Hindlimb muscle (tissue), 1 donor: ENCODE results near the gene PAPSS2. TPM values are rescaled to one million over a fixed set of nuclear protein-coding genes. Genes with fewer than 3 reads are reported as not detected.
"Not testable (repeated sequence)": the region's sequence is repeated elsewhere in the genome, so short reads cannot be mapped to it uniquely, and the experiment has no call there.

Experiments used
- DNase-seq: peaks from one replicate; pipeline ENCODE4 v3.0.0-alpha.2; 2013
- polyA plus RNA-seq: library from polyadenylated mRNA; unstranded; fragments of 120-200 nt; gene quantifications from one replicate; pipeline ENCODE4 v1.2.1, GENCODE V29; 2013; ENCODE audit not compliant: insufficient read length

The PAPSS2 gene
- 8.7 TPM for polyA plus RNA-seq

DNA sequence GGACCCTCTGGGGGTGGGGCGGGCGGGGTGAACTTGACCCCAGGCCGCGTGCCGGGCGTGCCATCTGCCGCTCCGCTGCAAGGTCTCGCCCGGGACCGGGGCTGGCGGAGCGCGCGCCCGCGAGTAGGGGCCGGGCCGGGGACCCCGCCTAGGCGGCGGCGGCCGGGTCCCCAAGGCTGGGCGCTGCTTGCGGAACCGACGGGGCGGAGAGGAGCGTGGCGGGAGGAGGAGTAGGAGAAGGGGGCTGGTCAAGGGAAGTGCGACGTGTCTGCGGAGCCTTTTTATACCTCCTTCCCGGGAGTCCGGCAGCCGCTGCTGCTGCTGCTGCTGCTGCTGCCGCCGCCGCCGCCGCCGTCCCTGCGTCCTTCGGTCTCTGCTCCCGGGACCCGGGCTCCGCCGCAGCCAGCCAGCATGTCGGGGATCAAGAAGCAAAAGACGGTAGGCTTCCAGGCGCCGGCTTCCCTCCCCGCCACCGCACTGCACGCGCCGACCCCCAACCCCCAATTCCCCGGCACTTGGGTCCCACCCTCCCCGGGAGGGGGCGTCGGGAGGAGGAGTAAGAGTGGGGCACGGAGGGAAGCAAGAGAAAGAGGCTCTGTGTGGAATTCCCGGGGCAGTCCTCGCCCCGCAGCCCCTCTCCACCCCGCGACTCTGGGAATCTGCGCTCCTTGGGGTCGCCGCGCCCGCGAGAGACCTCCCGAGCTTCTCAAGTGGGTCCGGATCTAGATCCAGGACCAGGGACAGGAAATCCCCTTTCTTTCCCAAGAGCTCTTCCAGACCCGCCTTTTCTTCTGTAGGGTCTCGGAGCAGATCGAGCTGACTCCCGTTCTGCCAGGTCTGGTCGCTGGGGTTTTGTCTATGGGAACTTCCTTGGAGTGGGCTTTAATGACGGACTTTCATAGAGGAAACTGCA is at the start of gene PAPSS2:
Gene PAPSS2 (plus strand): TSS at position 308 of the 913 bp plus-strand sequence. CDS start 104 bp downstream, at position 412.
- DNase-seq = peak; percentile 59

DNA sequence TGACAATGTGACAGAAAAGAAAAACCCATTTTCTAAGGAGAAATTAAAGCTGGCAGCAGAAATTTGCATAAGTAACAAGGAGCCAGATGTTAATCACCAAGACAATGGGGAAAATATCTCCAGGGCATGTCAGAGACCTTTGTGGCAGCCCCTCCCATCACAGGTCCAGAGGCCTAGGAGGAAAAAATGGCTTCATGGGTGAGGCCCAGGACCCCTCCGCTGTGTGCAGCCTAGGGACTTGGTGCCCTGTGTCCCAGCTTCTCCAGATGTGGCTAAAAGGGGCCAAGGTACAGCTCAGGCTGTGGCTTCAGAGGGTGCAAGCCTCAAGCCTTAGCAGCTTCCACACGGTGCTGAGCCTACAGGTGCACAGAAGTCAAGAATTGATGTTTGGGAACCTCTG is 48.3 kb upstream of the PAPSS2 start:
- not testable (repeated sequence) for DNase-seq

GRCh38 chr10:87612115-87612514 is 47.6 kb upstream of the PAPSS2 start:
- DNase-seq = no peak

DNA sequence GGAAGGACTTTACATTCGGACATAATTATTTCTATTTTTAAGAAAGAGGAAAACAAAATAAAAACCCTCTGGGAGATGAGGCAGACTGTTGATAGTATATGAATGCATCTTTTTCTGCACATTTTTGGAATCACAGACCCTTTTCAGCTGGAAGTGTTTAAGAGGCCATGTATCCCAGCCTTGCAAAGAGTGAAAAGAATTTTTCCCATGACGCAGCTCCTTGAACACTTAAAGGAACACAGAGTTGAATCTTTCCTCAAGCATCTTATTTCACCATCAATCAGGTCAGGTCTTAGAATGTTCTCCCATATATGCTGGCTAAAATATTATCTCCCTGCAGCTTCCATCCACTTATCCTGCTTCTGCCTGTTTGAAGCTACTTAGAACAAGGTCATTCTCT is 45.9 kb upstream of the PAPSS2 start:
- DNase-seq = peak; percentile 77

DNA sequence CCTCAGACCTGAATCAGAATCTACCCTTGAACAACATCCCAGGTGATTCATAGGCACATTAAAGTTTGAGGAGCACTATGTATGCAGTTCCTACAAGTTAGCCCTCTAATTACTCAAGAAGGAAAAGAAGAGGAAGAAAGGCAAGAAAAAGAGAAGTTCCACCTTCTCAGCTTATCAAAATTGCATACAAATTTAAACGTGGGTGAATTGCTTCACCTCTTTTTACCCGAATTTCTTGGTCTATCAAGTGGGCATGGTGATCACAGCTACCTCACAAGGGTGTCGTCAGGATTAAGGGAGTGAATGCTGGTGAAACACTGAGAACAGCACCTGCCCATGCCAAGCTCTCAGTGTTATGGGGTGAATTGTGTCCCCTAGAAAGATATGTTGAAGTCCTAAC is 43.8 kb upstream of the PAPSS2 start:
- DNase-seq = no peak

DNA sequence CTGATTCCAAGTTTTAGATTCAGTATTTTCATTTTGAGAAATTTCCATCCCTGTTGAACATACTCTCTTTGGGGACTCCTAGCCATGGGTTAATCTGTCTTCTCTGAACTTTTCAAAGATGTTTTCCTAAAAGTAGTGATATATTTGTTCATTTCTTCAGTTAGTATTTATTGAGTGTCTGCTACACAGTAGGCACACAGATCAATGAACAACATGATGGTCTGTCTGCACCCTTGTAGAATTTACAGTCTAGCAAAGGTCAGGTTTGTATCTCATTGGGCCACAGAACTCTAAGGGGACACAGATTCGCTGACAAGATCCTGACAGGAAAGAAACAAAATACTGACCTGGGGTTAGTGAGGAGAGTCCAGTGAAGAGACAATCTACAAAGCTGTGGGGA is 42.2 kb upstream of the PAPSS2 start:
- DNase-seq = no peak

DNA sequence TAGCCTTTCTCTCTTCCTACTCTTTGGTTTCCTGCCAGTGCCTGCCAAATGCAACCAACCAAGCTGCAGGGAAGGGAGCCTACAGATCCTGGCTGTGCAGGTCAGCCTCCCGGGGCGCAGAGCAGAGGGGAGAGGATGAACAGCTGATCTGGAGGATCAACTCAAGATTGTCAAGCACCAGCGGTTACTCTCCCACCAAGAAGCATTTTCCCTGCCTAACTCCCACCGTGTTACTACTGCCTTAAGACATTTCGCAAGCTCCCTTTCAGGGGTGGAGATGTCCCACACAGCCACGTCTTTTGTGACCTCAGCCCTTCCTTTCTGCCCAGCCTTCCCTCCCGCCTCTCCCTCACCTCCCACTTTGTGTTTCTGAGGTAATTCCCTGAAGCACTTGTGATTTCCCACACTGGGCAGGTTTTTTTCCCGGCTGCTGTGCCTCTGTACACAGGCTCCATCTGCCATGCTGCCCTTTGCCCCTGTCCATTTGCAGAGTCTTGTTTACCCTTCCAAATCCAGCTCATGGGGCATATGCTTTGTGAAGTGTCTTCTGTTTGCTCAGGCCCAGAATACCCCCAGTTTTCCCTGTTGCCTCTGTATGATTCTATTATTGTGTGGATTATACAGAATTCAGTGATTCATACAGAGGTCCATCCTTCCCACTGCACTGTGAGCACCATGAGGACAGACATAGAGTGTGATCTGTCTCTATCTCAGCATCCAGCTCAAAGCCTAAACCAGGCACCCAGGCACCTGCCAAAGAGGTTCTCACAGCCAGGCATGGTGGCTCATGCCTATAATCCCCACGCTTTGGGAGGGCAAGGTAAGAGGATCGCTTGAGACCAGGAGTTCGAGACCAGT is 40.9 kb upstream of the PAPSS2 start:
- no peak for DNase-seq

DNA sequence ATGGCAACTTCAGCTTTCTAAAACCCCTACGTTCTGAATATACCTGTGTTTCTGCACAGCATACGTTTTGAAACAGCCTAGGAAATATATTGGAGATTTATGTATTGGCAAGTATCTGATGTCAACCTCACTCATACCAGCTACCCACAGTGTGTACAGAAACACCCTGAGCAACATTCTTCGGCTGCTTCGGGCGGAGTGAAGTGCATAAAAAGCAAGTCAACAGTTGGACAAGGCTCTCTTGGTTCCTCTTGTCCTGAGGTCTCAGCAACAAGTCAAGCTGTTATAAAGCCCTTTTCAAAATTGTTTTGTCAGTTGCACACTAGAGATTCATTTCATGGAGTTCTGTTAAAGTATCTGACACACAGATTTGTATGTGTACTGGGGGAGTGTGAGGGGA is 40.0 kb upstream of the PAPSS2 start:
- DNase-seq = no peak

DNA sequence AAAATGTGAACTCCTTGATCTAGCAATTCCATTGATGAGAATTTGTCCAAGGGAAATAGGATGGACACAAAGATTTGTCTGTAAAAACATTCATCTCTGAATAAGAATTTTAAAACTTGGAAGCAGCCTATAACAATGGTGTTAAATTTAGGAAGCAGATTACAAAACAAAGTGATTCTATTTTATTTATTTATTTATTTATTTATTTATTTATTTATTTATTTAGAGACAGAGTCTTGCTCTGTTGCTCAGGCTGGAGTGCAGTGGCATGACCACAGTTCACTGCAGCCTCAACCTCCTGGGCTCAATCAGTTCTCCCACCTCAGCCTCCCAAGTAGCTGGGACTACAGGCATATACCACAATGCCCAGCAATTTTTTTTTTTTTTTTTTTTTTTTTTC is 38.2 kb upstream of the PAPSS2 start:
- DNase-seq = not testable (repeated sequence)

DNA sequence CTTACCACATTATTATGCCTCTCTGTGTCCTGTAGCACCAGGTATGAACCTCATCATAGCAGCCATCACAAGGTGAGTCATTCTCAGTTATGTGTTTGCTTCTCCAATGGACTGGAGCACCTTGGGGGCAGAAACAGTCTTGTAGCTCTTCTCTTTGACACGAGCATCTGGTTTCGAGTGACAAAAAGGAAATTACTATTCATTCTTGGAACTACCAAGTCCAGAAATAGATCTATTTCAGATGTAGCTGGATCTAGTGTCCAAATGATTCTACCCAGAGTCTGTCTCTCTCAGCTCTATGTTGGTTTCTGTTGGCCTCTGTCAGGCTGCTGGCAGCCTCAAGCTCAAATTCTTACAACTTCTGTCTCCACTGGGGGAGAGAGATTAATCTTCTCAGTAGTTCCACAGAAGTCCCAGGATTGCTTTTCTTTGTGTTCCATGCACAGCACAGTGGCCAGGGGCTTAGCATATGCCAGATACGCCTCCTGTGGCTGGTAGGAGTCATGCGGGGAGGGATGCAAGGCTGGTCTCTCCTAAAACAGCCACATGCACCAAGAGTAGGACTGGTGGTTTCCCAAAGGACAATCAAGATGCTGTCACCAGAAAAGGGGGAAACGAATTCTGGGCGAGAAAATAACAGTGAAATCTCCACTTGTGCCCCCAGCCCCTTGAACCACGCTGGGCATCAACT is 37.2 kb upstream of the PAPSS2 start:
- no peak for DNase-seq

DNA sequence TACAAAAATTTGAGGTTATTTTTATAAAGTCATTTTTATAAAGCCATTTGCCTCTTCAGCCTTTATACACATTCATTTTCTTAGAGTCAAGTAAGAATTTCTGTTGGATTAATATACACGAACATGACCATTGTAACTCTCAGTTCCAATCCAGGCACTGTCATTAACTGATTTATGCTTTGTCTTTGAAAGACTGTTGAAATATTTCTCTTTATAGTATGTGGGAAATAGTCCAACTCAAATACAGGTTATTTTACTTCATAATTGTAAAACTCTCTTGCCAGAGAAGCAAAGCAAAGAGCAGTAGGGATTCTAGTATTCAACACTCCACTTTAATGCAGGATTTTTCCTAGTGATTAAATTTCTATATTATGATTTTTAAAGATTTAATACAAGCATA is 36.5 kb upstream of the PAPSS2 start:
- no peak for DNase-seq

- DNase-seq = no peak
Measured at GRCh38 chr10:87625661-87626060, 34.0 kb upstream of the PAPSS2 start.

GRCh38 chr10:87626422-87626892 is 33.2 kb upstream of the PAPSS2 start:
- DNase-seq = no peak

- DNase-seq = no peak
Measured at GRCh38 chr10:87630171-87630570, 29.5 kb upstream of the PAPSS2 start.

GRCh38 chr10:87632454-87632853 is 27.2 kb upstream of the PAPSS2 start:
- DNase-seq = no peak

GRCh38 chr10:87634311-87634710 is 25.4 kb upstream of the PAPSS2 start:
- DNase-seq = no peak

GRCh38 chr10:87635498-87636312 is 24.0 kb upstream of the PAPSS2 start:
- DNase-seq = no peak

GRCh38 chr10:87636313-87636915 is 23.3 kb upstream of the PAPSS2 start:
- DNase-seq = no peak

DNA sequence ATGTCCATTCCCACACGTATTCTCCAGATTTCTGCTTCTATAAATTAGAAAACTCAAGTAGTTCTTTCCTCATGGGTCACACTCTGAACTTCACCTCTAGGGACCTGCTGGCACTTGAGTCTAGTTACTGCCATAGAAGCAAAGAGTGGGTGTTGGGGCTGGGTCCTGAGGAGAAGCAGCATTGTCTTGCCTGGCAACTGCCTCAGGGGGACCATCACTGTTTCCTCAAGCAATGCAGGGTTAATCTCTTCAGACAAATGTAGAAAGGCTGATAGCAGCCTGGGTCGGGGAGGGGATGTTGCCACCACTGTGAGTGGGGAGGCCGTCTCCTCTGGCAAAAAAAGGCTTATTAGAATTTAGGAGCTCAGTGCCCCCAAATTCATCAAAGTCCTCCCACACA is 20.2 kb upstream of the PAPSS2 start:
- DNase-seq = no peak

DNA sequence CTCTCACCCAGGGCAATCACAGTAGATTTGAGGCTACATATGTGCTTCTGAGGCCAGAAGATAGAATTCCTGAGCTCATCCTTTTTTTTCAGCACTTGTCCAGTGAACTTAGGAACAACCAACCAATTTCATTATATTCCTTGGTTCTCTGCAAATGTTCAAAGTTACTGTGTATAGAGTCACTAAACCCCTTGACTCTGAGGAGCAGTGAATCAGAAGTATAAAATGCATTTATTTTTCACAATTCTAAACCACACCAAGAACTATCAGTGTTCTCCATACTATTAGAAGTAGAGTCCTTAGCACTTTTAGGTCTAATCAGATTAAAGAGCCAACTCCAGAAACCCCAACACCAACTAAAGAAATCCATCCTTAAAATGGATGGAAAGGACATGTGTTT is 19.6 kb upstream of the PAPSS2 start:
- DNase-seq = no peak

GRCh38 chr10:87642486-87642885 is 17.2 kb upstream of the PAPSS2 start:
- no peak for DNase-seq
